NCI-H1694 treated with DMSO at 0.1 percent for 48 hours (cell line): ENCODE results near the gene DTX4.
"Not testable (repeated sequence)": the region's sequence is repeated elsewhere in the genome, so short reads cannot be mapped to it uniquely, and the experiment has no call there.

ENCODE experiments used
- DNase-seq: peaks from one replicate; lab custom pipeline; 2025; lab: John Stamatoyannopoulos, UW

The DTX4 gene

GRCh38 chr11:59171508-59172322 lies at the start of gene DTX4:
DTX4 (plus strand) TSS chr11:59172132; CDS start chr11:59172596, 464 bp downstream.
- DNase-seq, result peak; percentile 56

DNA sequence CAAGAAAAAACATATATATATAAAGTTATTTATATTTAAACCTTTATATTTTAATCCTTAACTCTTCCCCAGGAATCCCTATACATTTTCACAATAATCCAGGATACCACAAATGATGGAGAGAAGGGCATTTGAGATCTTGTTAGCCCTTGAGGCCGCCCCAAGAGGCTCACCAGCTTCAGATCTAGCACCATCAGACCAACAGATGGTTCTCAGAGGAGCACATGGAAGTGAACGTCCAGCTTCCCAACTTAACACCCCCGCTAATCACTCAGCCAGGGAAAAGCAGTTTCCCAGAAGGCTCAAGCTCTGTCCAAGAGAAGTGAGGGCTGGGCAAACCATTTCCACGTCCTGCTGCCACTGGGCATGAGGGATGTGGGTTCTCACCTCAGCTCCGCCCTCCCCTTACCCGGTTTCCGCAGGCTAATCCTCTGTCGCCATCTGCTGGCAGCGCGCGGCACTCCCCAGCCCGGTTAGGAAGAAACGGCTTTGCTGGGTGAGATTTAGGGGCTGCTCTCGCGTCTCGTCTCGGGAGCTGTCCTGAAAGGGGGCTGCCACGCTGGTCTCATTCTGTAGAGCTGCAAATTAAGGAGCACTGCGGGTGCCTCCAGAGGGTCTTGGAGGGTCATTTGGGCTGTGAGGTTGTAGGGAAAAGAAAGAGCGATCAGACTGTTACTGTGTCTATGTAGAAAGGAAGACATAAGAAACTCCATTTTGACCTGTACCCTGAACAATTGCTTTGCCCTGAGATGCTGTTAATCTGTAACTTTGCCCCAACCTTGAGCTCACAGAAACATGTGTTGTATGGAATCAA lies 36.1 kb upstream of the DTX4 start:
- peak; percentile 38 for DNase-seq

DNA sequence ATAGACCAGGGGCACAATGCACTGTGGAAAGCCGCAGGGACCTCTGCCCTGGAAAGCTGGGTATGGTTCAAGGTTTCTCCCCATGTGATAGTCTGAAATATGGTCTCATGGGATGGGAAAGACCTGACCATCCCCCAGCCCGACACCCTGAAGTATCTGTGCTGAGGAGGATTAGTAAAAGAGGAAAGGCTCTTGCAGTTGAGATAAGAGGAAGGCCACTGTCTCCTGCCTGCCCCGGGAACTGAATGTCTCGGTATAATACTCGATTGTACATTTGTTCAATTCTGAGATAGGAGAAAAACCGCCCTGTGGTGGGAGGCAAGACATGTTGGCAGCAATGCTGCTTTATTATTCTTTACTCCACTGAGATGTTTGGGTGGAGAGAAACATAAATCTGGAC lies 35.4 kb upstream of the DTX4 start:
- not testable (repeated sequence) for DNase-seq

DNA sequence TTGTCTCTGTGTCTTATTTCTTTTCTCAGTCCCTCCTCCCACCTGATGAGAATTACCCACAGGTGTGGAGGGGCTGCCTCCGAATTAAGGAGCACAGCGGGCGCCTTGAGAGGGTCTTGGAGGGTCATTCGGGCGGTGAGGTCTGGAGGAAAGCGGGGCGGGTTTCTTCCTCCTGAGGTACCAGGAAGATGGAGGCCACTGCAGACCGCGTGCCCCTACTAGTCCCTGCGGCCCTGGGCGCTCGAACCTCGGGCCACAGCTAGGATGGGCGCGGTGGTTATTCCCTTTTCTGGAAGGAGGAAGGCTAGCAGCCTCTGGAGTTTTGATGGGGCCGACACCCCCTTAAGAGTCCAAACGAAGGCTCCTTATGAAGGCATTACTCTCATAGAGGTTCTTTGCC lies 34.7 kb upstream of the DTX4 start:
- DNase-seq, result no peak

DNA sequence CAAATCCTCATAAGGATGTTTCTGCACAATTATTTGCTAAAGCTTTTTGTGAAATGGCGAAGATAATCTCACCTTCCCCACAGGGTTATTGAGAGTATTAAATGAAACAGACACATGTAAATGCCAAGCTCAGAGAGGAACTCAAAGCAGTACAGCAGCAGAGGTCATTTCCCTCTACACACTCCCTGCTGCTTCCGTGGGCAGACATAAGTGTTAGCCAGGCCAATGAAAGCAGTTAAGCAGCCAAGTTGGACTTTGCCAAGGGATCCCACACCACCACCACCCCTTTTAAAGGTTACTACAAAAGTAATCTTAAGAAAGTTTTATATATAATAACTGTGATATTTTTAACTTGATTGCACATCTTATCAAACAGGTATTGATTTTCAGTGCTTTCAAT lies 33.3 kb upstream of the DTX4 start:
- no peak for DNase-seq

DNA sequence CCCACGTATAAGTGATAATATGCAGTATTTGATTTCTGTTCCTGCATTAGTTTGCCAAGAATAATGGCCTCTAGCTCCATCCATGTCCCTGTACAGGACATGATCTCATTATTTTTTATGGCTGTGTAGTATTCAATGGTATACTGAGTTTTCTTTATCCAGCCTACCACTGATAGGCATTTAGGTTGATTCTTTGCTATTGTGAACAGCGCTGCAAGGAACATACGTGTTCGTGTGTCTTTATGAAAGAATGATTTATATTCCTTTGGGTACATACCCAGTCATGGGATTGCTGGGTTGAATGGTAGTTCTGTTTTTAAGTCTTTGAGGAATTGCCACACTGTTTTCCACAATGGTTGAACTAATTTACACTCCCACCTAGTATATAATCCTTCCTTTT lies 30.7 kb upstream of the DTX4 start:
- no peak for DNase-seq

DNA sequence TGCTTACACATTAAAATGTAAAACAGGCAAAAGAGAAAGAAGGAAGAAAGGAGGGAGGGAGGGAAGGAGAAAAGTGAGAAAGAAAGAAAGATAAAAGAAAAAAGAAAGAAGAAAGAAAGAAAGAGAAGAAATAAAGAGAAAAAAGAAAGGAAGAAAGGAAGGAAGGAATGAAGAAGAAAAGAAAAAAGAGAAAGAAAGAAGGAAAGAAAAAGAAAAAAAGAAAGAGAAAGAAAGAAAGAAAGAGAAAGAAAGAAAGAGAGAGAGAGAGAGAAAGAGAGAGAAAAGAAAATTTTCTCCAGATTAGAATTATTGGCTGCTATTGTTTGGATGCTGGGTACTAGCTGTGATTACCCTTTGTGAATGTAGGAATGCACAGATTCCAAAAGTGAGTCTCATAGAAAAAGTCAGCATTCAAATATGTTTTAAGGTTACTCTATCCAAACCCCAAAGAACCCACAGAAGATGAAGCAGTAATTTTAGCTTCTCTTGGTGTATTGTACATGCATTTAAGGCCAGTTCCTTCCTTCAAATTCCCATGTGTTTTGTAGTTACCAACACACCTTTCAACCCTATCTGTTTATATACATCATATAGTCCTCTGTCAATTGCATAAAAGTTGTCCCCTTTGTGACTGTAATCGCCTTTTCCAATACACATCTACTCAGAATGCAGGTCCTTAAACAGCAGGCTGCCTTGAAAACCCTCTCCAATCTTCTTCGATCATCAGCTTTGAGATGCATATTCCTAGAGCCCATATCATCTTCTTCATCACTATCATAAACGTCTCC lies 30.1 kb upstream of the DTX4 start:
- no peak for DNase-seq

- peak; percentile 20 for DNase-seq
Observed at GRCh38 chr11:59142530-59143507, 29.1 kb upstream of the DTX4 start, which contains the start of gene FAM111A. FAM111A (plus strand) TSS chr11:59142856; CDS start chr11:59148873, 6,017 bp downstream.

DNA sequence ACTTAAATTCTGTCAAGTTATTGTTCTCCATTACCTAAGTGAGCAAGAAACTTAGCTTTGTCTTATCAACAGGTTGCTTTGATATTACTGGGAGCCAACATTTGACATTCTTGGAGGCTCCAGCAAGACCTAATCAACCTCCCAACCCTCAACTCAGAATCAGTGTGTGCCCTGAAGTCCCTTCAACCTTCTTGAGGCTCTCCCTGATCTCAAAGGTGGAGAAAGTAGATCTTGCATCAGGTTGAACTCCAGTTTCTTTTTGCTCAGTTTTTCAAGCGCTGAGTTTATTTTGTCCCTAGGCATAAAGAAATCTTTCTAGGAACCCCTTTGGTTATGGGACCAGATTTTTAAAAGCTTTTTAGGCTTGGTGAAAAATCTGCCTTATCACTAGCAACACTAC lies 27.8 kb upstream of the DTX4 start:
- no peak for DNase-seq

GRCh38 chr11:59144579-59145345 lies 27.2 kb upstream of the DTX4 start:
- DNase-seq, result peak; percentile 21

DNA sequence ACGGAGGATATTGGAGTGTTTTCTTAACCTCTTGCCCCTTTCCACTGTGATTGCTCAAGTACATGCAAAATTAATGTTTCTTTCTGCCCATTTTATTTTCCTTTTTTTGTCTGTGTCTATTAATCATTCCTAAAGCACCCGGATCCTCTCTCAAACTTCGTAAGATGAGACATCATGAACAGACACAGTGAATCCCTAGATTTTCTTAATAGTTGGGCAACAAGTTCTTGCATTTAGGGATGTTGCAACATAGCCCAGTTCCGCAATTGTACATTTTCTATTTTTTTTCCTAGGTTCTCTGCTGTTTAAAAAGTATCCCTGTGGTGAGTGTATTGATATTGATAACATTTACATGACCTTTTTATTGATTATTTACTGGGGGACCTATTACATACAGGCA lies 26.4 kb upstream of the DTX4 start:
- no peak for DNase-seq

DNA sequence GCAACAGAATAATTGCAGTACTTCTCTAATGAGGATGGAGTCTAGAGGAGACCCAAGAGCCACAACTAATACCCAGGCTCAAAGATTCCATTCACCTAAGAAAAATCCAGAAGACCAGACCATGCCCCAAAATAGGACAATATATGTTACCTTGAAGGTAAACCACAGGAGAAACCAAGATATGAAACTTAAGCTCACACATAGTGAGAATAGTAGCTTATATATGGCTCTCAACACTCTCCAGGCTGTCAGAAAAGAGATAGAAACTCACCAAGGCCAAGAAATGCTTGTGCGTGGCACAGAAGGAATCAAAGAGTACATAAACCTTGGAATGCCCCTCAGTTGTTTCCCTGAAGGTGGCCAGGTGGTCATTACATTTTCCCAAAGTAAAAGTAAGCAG lies 20.2 kb upstream of the DTX4 start:
- no peak for DNase-seq

- no peak for DNase-seq
Observed at GRCh38 chr11:59152312-59152951, 19.5 kb upstream of the DTX4 start.

DNA sequence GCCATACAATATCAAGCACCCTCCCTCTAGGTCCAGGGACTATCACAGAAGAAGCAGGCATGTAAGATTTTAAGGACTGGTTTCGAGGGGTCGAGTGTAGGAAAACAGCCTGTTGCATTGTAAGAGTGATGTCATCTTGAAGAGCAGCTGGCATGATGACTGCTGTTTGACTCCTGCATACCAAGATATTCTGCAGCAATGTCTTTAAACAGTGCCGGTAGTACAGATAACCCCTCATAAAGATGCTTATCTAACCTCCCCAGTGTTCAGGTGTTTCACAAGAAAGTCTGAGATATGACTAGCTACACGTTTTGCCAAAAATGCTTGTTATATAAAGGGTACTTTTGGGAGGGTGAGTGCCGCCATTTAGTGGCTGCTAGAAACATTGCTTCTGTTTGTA lies 17.3 kb upstream of the DTX4 start:
- DNase-seq, result no peak

- DNase-seq, result no peak
Observed at GRCh38 chr11:59157433-59157832, 14.5 kb upstream of the DTX4 start.

- peak; percentile 50 for DNase-seq
Observed at GRCh38 chr11:59158206-59159068, 13.5 kb upstream of the DTX4 start.

DNA sequence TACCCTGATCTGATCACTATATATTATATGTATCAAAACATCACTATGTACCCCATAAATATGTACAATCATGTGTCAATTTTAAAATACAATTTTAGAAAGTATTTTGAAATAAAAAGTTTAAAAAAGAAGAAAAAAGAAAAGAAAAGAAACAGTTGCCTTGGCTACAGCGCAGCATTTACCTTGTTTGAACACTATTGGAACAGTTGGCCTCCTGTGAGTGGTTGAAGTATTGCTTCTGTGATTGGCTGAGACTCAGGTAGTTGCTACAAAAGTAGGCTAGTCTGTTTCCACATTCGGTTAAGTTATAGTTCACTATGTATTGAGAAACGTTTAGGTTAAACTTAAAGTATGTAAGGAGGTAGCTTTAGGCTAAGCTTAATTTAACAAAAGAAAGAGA lies 7.9 kb upstream of the DTX4 start:
- no peak for DNase-seq

DNA sequence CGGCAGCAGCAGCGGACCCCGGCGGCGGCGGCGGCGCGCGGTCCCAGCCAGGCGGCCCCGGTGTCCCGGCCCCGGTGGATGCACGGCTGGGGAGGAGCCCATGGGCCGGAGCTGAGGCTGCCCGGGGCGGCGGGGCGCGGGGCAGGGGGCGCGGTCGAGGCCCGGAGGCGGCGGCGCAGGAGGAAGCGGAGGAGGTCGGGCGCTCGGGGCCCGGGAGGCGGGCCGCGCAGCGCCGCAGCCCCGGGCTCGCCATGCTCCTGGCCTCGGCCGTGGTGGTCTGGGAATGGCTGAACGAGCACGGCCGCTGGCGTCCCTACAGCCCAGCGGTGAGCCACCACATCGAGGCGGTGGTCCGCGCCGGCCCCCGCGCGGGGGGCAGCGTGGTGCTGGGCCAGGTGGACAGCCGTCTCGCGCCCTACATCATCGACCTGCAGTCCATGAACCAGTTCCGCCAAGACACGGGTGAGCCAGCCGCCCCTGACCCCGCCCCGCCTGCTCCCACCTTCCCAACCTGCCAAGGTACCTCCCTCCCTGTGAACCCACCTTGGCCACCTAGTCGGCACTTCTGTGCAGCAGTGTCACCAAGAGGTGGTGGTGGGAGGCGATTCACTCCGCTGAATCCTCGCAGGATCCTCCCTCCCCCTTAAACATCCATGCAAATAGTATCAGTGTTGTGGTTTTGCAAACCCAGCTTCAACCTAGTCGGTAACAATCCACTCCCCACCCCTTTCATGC lies 580 bp downstream of the DTX4 start:
- DNase-seq, result no peak
